ENCODE data around the gene FAM236C.
"Not testable (repeated sequence)": the region's sequence is repeated elsewhere in the genome, so short reads cannot be mapped to it uniquely, and the experiment has no call there.

FAM236C gene

DNA sequence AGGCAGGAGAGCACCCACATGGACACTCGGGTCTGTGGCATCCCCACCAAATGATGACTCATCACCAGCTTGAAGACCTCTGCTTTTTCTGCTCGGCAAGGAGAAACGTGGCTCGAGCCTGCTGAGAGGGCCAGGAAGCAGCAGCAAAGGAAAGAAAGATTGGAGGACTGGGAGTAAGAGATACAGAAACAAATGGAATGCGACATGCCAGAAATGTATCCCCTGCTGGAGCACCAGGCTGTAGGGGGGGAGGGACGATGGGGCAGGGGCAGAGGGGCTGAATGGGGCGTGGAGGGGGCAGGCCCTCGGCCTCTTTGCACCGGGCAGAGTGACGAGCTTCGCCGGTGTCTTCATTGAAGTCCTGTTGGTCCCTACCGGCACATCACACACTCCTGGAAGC is at the start of gene FAM236C:
Gene FAM236C (plus strand): TSS at position 301 of the 400 bp plus-strand sequence. CDS start 100 bp downstream, outside the sequence.
- DNase-seq (ENCODE audit: low read depth), result not testable (repeated sequence)

- DNase-seq (ENCODE audit: low read depth), result not testable (repeated sequence)
Measured at GRCh38 chrX:72882898-72883297, 29.5 kb upstream of the FAM236C start.

- not testable (repeated sequence) for DNase-seq (ENCODE audit: low read depth)
Measured at GRCh38 chrX:72889740-72890139, 22.7 kb upstream of the FAM236C start.

- not testable (repeated sequence) for DNase-seq (ENCODE audit: low read depth)
Measured at GRCh38 chrX:72916096-72916495, 3.7 kb downstream of the FAM236C start.

DNA sequence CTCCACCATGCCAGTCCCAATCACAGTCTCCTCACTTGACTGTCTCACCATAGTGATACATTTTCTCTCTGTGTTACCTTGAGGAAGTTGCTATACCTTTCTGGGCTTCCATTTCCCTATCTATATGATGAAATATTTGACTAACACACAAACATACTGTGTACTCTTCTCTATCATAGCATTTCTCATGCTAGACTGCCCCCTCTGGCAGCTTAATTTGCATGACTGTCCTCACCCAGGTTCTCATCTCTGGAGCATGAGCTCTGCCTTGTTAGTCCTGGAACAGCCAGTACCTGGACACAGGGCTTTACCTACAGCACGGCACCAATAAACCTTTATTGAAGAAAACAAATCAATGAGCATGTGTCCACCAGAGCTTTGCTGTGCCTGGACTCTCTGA is 19.9 kb downstream of the FAM236C start:
- not testable (repeated sequence) for DNase-seq (ENCODE audit: low read depth)

DNA sequence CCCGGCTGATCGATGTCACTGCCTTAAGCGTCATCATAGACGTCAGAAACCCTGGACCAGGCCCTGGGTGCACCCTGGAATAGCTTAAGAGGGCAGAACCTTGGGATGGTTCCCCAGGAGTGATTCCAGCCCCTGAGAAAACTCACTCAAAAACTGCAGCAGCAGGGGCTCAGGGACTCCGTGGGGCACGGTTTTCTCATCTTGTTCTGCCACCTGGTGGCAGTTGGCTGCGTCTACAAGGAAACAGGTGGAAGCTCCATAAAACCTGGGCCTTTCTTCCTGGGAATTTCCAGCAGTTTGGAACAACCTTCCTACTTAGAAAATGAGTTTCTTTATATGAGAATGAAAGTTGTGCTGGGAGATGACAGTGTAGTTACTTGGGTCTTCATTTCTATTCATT is 24.0 kb downstream of the FAM236C start:
- not testable (repeated sequence) for DNase-seq (ENCODE audit: low read depth)

DNA sequence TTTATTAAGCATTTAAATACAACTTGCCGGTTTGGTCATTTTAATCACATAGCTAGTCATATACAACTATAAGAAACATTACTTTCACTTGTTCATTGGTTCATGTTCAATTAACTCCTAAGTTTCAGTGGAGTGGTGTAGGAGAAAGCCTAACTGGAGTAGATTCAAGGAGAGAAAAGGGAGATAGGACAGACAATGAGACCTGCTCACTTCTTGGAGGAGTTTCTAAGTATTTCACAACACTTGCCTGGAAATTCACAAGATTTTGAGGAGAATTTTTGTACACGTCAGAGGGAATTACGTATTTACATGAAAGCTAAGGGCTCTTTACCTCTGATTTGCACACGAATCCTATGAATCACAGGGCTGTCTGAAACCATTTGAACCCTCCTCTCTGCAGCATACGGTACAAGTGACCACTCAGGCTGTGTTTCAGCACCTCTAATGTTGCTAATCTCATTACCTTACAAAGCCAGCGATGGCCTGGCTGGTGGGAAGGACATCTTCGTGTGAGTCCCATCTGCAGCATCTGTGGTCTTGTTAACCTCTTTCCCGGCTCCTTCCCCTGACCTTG is 24.6 kb downstream of the FAM236C start:
- DNase-seq (ENCODE audit: low read depth), result not testable (repeated sequence)

GRCh38 chrX:72937906-72938305 is 25.5 kb downstream of the FAM236C start, which contains the start of gene FAM236A:
Gene FAM236A, plus strand, starts transcription at chrX:72938206. Its CDS starts 57 bp downstream, at chrX:72938263.
- DNase-seq (ENCODE audit: low read depth), result not testable (repeated sequence)

GRCh38 chrX:72942272-72942671 is 29.9 kb downstream of the FAM236C start:
- DNase-seq (ENCODE audit: low read depth), result not testable (repeated sequence)

- not testable (repeated sequence) for DNase-seq (ENCODE audit: low read depth)
Measured at GRCh38 chrX:72943035-72943818, 30.8 kb downstream of the FAM236C start.

- DNase-seq (ENCODE audit: low read depth), result not testable (repeated sequence)
Measured at GRCh38 chrX:72943819-72944169, 31.4 kb downstream of the FAM236C start, which contains the start of gene DMRTC1. Gene DMRTC1, minus strand, starts transcription at chrX:72943837. Its CDS starts 68,143 bp downstream, at chrX:72875694.

DNA sequence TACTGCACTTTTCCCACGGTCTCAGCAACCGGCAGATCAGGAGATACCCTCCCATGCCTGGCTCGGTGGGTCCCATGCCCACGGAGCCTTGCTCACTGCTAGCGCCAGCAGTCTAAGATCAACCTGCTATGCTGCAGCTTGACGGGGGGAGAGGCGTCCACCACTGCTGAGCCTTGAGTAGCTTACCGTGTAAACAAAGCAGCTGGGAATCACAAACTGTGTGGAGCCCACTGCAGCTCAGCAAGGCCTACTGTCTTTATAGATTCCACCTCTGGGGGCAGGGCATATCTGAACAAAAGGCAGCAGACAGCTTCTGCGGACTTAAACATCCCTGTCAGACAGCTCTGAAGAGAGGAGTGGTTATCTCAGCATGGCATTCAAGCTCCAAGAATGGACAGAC is 47.6 kb downstream of the FAM236C start:
- not testable (repeated sequence) for DNase-seq (ENCODE audit: low read depth)

Measured in activated T-cell treated with anti-CD3 and anti-CD28 coated beads for 48 hours (primary cell).